ENCODE results near the gene TRPV6. TPM values are rescaled to one million over a fixed set of nuclear protein-coding genes. Genes with fewer than 3 reads are reported as not detected.

TRPV6 gene
- total and polyA plus RNA-seq, 2 of the 4 experiments (the other 2 are of a cell fraction), result 0.03 TPM; not detected in 1

DNA sequence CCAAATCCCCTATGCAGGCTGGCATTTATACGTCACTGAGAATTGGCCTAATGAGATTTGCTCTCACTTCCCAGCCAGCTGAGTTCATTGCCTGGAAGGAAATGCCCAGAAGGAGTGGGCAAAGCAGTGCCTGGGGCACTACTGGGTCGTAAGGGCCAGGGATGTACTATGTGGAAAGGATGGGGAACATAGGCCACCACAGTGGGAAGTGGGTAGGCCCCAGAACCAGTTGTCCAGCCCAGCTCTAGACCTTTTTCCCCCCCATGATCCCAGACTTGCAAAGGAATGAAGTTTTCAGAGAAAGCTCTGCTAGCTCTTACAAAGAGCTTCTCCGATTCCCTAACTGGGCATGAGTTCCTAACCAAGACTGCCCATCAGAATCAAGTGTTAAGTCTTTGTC is 34.1 kb upstream of the TRPV6 start:
- BruUV-seq (replicated peaks), result no TSS peak
- Histone ChIP-seq H2AFZ (replicated peaks; ENCODE audit: low read length, poor library complexity) (no peak overlapping the region), H2BK5ac (ENCODE audit: low read depth, low read length, poor library complexity, severe bottlenecking) (no peak overlapping the region), H2BK20ac (ENCODE audit: low read depth, low read length) (no peak overlapping the region), H2BK15ac (ENCODE audit: low read depth, low read length) (no peak overlapping the region), H4K20me1 (ENCODE audit: insufficient read depth, low read length) (no peaks in the 10 kb centered on the region), H3K9me3 (ENCODE audit: control insufficient read depth, insufficient read depth, low read length) (no peaks in the 10 kb centered on the region; the same call in 1 of the 2 replicates), H2AK5ac (ENCODE audit: low read depth, low read length) (no peak overlapping the region), H4K5ac (ENCODE audit: low read depth, low read length) (no peak overlapping the region), H3K79me1 (ENCODE audit: low read depth in 1 of 2, low read length in 2 of 2) (no peaks in the 10 kb centered on the region), H3K4ac (ENCODE audit: low read depth, low read length) (no peak overlapping the region), H3K27me3 (ENCODE audit: control insufficient read depth, insufficient read depth, low read length) (no peaks in the 10 kb centered on the region), H3K36me3 (ENCODE audit: control insufficient read depth, insufficient read depth, low read length) (no peaks in the 10 kb centered on the region), H3K9me1 (ENCODE audit: insufficient read depth, low read length) (no peaks in the 10 kb centered on the region), H2BK120ac (ENCODE audit: low read depth, low read length) (no peak overlapping the region), H3K4me1 (ENCODE audit: control insufficient read depth, insufficient read depth, low read length) (no peaks in the 10 kb centered on the region), H3K27ac (ENCODE audit: insufficient read depth, low read length) (no peak overlapping the region), H3K9ac (ENCODE audit: low read depth, low read length) (no peak overlapping the region), H3K56ac (ENCODE audit: extremely low read depth, insufficient read depth, low read length) (no peak overlapping the region), H3K18ac (ENCODE audit: low read depth, low read length) (no peak overlapping the region), H2AK9ac (replicated peaks; ENCODE audit: low read depth, low read length, poor library complexity) (no peak overlapping the region), H3K4me2 (ENCODE audit: low read depth, low read length) (no peak overlapping the region), H4K91ac (ENCODE audit: insufficient read depth, low read depth, low read length) (no peak overlapping the region), H4K8ac (ENCODE audit: low read depth in 2 of 2, low read length in 2 of 2) (no peak overlapping the region), H3K4me3 (ENCODE audit: insufficient read depth, low read depth, low read length) (no peak overlapping the region), H3K14ac (replicated peaks; ENCODE audit: low read depth, low read length) (no peak overlapping the region), H3K23ac (ENCODE audit: low read depth, low read length) (no peak overlapping the region)
- ChIA-PET CTCF (no interaction called here), POLR2A (ENCODE audit: unreplicated experiment) (no interaction called here)
- no CpG with 5 or more reads among the region's 3 CpGs for WGBS, 2 experiments (ENCODE audit: extremely low coverage in 2 of 2, insufficient read length in 1 of 2)
- intact Hi-C loops (cut with micrococcal nuclease) (no loop called here), in situ Hi-C loops (cut with MboI; ENCODE audit: low sequenced_read_pairs) (no loop called here), dilution Hi-C loops (cut with HindIII; ENCODE audit: low sequenced_read_pairs, unreplicated experiment) (no loop called here)
- no peak for TF ChIP-seq RCOR1 (IDR thresholded peaks at IDR 0.05; ENCODE audit: insufficient replicate concordance, low read length)
- TF ChIP-seq, protein P1, sequence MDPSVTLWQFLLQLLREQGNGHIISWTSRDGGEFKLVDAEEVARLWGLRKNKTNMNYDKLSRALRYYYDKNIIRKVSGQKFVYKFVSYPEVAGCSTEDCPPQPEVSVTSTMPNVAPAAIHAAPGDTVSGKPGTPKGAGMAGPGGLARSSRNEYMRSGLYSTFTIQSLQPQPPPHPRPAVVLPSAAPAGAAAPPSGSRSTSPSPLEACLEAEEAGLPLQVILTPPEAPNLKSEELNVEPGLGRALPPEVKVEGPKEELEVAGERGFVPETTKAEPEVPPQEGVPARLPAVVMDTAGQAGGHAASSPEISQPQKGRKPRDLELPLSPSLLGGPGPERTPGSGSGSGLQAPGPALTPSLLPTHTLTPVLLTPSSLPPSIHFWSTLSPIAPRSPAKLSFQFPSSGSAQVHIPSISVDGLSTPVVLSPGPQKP (IDR thresholded peaks at IDR 0.05; ENCODE audit: borderline replicate concordance, low read depth, low read length), result no peak
- TF ChIP-seq RFX5 (IDR thresholded peaks at IDR 0.05; ENCODE audit: low read depth, low read length), result no peak
- TF ChIP-seq CEBPB (IDR thresholded peaks at IDR 0.05; ENCODE audit: low read depth, low read length), result no peak
- TF ChIP-seq MAFK (IDR thresholded peaks at IDR 0.05; ENCODE audit: low read depth, low read length), result no peak
- TF ChIP-seq MAZ (IDR thresholded peaks at IDR 0.05; ENCODE audit: borderline replicate concordance, low read depth, low read length), result no peak
- no peak for TF ChIP-seq RAD21 (IDR thresholded peaks at IDR 0.05; ENCODE audit: low read length)
- no peak for TF ChIP-seq SMC3 (IDR thresholded peaks at IDR 0.05; ENCODE audit: low read depth, low read length)
- no peak for TF ChIP-seq POLR2A (IDR thresholded peaks at IDR 0.05; ENCODE audit: low read depth, low read length)
- no peak for TF ChIP-seq FOS (IDR thresholded peaks at IDR 0.05; ENCODE audit: low read depth, low read length)
- no peak for TF ChIP-seq MXI1 (IDR thresholded peaks at IDR 0.05; ENCODE audit: borderline replicate concordance, low read depth, low read length)
- no peak for TF ChIP-seq NFE2L2 (IDR thresholded peaks at IDR 0.05; ENCODE audit: low read depth, low read length)
- no peak for TF ChIP-seq CHD1 (IDR thresholded peaks at IDR 0.05; ENCODE audit: low read depth, low read length)
- TF ChIP-seq BHLHE40 (IDR thresholded peaks at IDR 0.05; ENCODE audit: low read depth, low read length), result no peak
- TF ChIP-seq, protein P2, sequence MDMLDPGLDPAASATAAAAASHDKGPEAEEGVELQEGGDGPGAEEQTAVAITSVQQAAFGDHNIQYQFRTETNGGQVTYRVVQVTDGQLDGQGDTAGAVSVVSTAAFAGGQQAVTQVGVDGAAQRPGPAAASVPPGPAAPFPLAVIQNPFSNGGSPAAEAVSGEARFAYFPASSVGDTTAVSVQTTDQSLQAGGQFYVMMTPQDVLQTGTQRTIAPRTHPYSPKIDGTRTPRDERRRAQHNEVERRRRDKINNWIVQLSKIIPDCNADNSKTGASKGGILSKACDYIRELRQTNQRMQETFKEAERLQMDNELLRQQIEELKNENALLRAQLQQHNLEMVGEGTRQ (IDR thresholded peaks at IDR 0.05; ENCODE audit: low read depth, low read length), result no peak
- TF ChIP-seq, protein P3, sequence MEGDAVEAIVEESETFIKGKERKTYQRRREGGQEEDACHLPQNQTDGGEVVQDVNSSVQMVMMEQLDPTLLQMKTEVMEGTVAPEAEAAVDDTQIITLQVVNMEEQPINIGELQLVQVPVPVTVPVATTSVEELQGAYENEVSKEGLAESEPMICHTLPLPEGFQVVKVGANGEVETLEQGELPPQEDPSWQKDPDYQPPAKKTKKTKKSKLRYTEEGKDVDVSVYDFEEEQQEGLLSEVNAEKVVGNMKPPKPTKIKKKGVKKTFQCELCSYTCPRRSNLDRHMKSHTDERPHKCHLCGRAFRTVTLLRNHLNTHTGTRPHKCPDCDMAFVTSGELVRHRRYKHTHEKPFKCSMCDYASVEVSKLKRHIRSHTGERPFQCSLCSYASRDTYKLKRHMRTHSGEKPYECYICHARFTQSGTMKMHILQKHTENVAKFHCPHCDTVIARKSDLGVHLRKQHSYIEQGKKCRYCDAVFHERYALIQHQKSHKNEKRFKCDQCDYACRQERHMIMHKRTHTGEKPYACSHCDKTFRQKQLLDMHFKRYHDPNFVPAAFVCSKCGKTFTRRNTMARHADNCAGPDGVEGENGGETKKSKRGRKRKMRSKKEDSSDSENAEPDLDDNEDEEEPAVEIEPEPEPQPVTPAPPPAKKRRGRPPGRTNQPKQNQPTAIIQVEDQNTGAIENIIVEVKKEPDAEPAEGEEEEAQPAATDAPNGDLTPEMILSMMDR (conservative IDR thresholded peaks at IDR 0.05; ENCODE audit: low read depth, low read length), result no peak
- DNase-seq, result no peak
- ATAC-seq (ENCODE audit: low read depth), result no peak
